Heart left ventricle (tissue), 16 donors: ENCODE results near the gene GNAT1. TPM values are rescaled to one million over a fixed set of nuclear protein-coding genes. Genes with fewer than 3 reads are reported as not detected.

Source experiments
- ATAC-seq, 4 donors: fragments of 200-7000 bp; cut with Tn5 transposase; one replicate each; pipeline ENCODE4 v1.9.1; 2020 to 2022; ENCODE audit warnings: moderate library complexity in 4 of 4, mild to moderate bottlenecking in 3 of 4, moderate number of reproducible peaks in 1 of 4
- DNase-seq, 5 donors: peaks; one replicate each; pipeline ENCODE4 v3.0.0-alpha.2; 2020
- H3K27ac ChIP-seq, 12 donors: fragments of 200-600 bp; sonication (generic) in 4 of 12; one replicate each; pipeline versions ENCODE4 v1.5.0 to v1.8.0; 2016 to 2022; ENCODE audit warnings: mild to moderate bottlenecking in 2 of 12
- H3K27me3 ChIP-seq, 9 donors: fragments of 200-600 bp; sonication (generic) in 2 of 9; one replicate each; pipeline versions ENCODE4 v1.5.1 to v1.8.0; 2016 to 2022; ENCODE audit warnings: mild to moderate bottlenecking in 3 of 9
- H3K36me3 ChIP-seq, 9 donors: fragments of 200-600 bp; sonication (generic) in 2 of 9; one replicate each; pipeline versions ENCODE4 v1.5.0 to v1.8.0; 2018 to 2022; ENCODE audit warnings: mild to moderate bottlenecking in 2 of 9
- H3K4me1 ChIP-seq, 12 donors: fragments of 200-600 bp; sonication (generic) in 4 of 12; one replicate each; pipeline versions ENCODE4 v1.5.0 to v1.8.0; 2016 to 2022; ENCODE audit warnings: mild to moderate bottlenecking in 3 of 12
- H3K4me3 ChIP-seq, 12 donors: fragments of 200-600 bp; sonication (generic) in 4 of 12; one replicate each; pipeline versions ENCODE4 v1.5.0 to v1.8.0; 2017 to 2022; ENCODE audit warnings: mild to moderate bottlenecking in 9 of 12, moderate library complexity in 4 of 12
- H3K9me3 ChIP-seq, 12 donors: fragments of 200-600 bp; sonication (generic) in 4 of 12; one replicate each; pipeline versions ENCODE4 v1.5.0 to v1.8.0; 2016 to 2022; ENCODE audit warnings: mild to moderate bottlenecking in 1 of 12
- CTCF ChIP-seq, 12 donors: fragments of 200-600 bp; sonication (generic) in 4 of 12; IDR thresholded peaks; one replicate each; pipeline versions ENCODE4 v1.5.0 to v1.8.0; 2018 to 2022; ENCODE audit warnings: antibody characterized with exemption in 12 of 12, mild to moderate bottlenecking in 5 of 12
- POLR2A ChIP-seq, 2 donors: fragments of 450-650 bp; IDR thresholded peaks; one replicate each; pipeline ENCODE4 v1.6.1; 2017; ENCODE audit warnings: antibody characterized with exemption in 2 of 2, mild to moderate bottlenecking in 2 of 2, moderate library complexity in 2 of 2
- WGBS, 4 donors: extraction: QIAGEN DNeasy Blood & Tissue Kit in 2 of 4; methylation state at CpG; one replicate each; pipeline versions ENCODE4 v1.1.5 to v1.1.7; 2013 to 2018; 5-methylcytosine and 5-hydroxymethylcytosine counted together
- intact Hi-C, 10 donors: fragments of 100-400 bp; cut with DNase I; formaldehyde crosslinking; loops; one replicate each; pipeline versions ENCODE4 v1.11.1 to v1.14.2; 2022
- polyA plus RNA-seq, 2 donors: library from polyadenylated mRNA; stranded (reverse); fragments of 200-250 nt; gene quantifications; one replicate each; pipeline ENCODE4 v1.2.3, GENCODE V29; 2013
- total RNA-seq, 9 donors: library from RNA; depleted of rRNA in 2 of 9; stranded (reverse); fragments of >200 nt in 2 of 9; fragmentation: NEBNext Ultra II Directional in 3 of 9; extraction: Animal tissue kit (Norgen Biotek cat#: 25700) in 3 of 9; gene quantifications; one replicate each; pipeline versions ENCODE4 v1.1.0 to v1.2.4, GENCODE V29; 2016 to 2023
- donor health status: ischemic (EF 13 %, LVEDD 7.1; RV severe dilation, severe dysfunction).
- donor health status: healthy with polysubstance abuse.
- donor health status: DM: no; HTN: yes; CAD: no.
- donor health status: DM: no; HTN: no; CAD: no.
- donor health status: ischemic (EF 25% LVEDD 6.9; RV normal size, moderate dysfunction).
- donor health status: ischemic (EF 25% LVEDD 5.7; RV mildly dilated, moderate dysfunction).
- donor health status: healthy.
- donor health status: DM: yes; HTN: yes; CAD: no.
- donor health status: ischemic (EF 35%, LVEDD 5.7; RV mildly dilated, moderate dysfunction).
- donor health status: nonischemic (EF 11% LVEDD 7.7; RV severe dilation, severe dysfunction).
- donor health status: DM: yes; HTN: yes; CAD: no.
- donor health status: PGD.
- donor health status: ischemic (EF 29% LVEDD 5.4; RV normal size, mild dysfunction).
- donor health status: nonischemic (EF 23%, LVEDD 6.1; RV moderate dilation, normal function).

The GNAT1 gene
- total and polyA plus RNA-seq, 11 donors: 0.40 TPM; not detected in 10

DNA sequence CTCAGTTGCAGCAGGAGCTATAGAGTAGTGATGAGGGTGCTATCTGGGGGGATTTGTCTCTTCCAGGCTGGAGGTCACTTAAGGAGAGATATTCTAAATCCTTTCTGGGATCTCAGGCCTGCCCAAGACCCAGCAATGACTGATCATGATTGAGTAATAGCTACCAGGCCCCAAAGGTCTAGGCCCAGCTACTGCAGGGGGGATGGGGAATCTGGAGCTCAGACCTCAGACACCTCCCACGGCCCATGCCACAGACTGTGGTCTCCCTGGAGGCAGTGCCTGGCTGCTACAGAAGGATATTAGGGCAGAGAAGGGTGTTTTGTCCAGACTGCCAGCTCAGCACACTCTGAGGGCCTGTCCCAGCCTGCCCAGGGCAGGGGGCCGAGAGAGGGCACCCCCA, 20.5 kb downstream of the GNAT1 start:
- Histone ChIP-seq H3K27me3 (peaks cover 0 to under 1% (median 0%) of the 10 kb centered on the region in 9 donors), H3K36me3 (no peaks in the 10 kb centered on the region), H3K4me1 (no peaks in the 10 kb centered on the region), H3K27ac (no peak overlapping the region), H3K4me3 (no peak overlapping the region), H3K9me3 (no peaks in the 10 kb centered on the region)
- 84 to 100% (median 91%) methylated on average over 1 to 2 of the region's 2 CpGs for WGBS, 4 donors
- DNase-seq (no peak), ATAC-seq (no peak)
- intact Hi-C loops: no loop called here
- TF ChIP-seq POLR2A (IDR thresholded peaks at IDR 0.05): no peak
- no peak for TF ChIP-seq CTCF (IDR thresholded peaks at IDR 0.05)

- H3K36me3 ChIP-seq: no peaks in the 10 kb centered on the region
- intact Hi-C loops: no loop called here
- DNase-seq (no peak), ATAC-seq (no peak)
- H3K9me3 ChIP-seq: no peaks in the 10 kb centered on the region
- H3K4me1 ChIP-seq: no peaks in the 10 kb centered on the region
- H3K27ac ChIP-seq: no peak overlapping the region
- no peak overlapping the region for H3K4me3 ChIP-seq
- no peak for TF ChIP-seq CTCF (IDR thresholded peaks at IDR 0.05)
- no peak for TF ChIP-seq POLR2A (IDR thresholded peaks at IDR 0.05)
- WGBS, 4 donors: 89 to 94% (median 92%) methylated on average over 1 to 4 of the region's 4 CpGs
- no peaks in the 10 kb centered on the region for H3K27me3 ChIP-seq
Measured at GRCh38 chr3:50212502-50212901, 21.1 kb downstream of the GNAT1 start.

- H3K4me3 ChIP-seq: no peak overlapping the region
- H3K36me3 ChIP-seq: no peaks in the 10 kb centered on the region
- no peaks in the 10 kb centered on the region for H3K9me3 ChIP-seq
- intact Hi-C loops: no loop called here
- DNase-seq: no peak
- WGBS, 4 donors: 94 to 96% (median 95%) methylated on average over 3 of the region's 3 CpGs; no CpG with 5 or more reads in 1 of the 4 donors
- H3K4me1 ChIP-seq: no peaks in the 10 kb centered on the region
- H3K27ac ChIP-seq: no peak overlapping the region
- no peak for TF ChIP-seq POLR2A (IDR thresholded peaks at IDR 0.05)
- TF ChIP-seq CTCF (IDR thresholded peaks at IDR 0.05): no peak
- H3K27me3 ChIP-seq: no peaks in the 10 kb centered on the region
- ATAC-seq: no peak
Measured at GRCh38 chr3:50212971-50213370, 21.6 kb downstream of the GNAT1 start.

- WGBS, 4 donors: 60 to 100% (median 78%) methylated on average over 2 to 12 of the region's 12 CpGs
- intact Hi-C loops: no loop called here
- Histone ChIP-seq H3K27ac (no peak overlapping the region), H3K4me1 (no peaks in the 10 kb centered on the region), H3K36me3 (no peaks in the 10 kb centered on the region), H3K27me3 (no peaks in the 10 kb centered on the region), H3K4me3 (no peak overlapping the region), H3K9me3 (no peaks in the 10 kb centered on the region)
- peak in 3 of 4 donors; percentile 18 to 36 (median 21) for ATAC-seq
- TF ChIP-seq POLR2A (IDR thresholded peaks at IDR 0.05) (no peak), CTCF (IDR thresholded peaks at IDR 0.05) (no peak)
- DNase-seq: no peak
Measured at GRCh38 chr3:50213373-50213772, 22.0 kb downstream of the GNAT1 start.
